ENCODE results near the gene GPR151. TPM values are rescaled to one million over a fixed set of nuclear protein-coding genes. Genes with fewer than 3 reads are reported as not detected.

The GPR151 gene
- total and polyA plus RNA-seq, 2 of the 4 experiments (the other 2 are of a cell fraction) = not detected

DNA sequence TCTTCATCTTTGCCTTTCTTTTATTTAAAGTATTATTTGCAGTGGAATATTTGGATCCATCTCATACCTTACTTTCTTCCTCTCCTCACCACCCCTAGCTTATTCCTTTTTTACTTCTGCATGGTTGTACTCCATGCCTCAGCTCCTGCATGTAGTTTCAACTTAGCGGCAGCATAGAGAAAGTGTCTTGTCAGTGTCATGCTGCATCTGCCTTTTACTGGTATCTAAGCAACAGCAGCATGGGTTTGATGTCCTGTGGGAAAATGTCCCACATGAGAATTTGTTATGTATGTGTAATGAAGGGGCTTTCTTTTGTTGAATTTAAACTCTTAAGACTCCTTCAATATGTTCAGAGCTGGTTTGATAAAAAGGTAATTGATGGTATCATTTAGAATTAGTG is 48.2 kb downstream of the GPR151 start:
- WGBS, 2 experiments (ENCODE audit: extremely low coverage in 2 of 2, insufficient read length in 1 of 2) = no CpG with 5 or more reads among the region's 1 CpG
- in situ Hi-C loops (cut with MboI; ENCODE audit: low sequenced_read_pairs) = loop anchor here (25.0 kb wide), 1 partner anchor 1945 kb away; no protein-coding TSS in a partner anchor

More for the DNA sequence above, 48.2 kb downstream of the GPR151 start:
- Histone ChIP-seq H2BK5ac (ENCODE audit: low read depth, low read length, poor library complexity, severe bottlenecking) (no peak overlapping the region), H2AFZ (replicated peaks; ENCODE audit: low read length, poor library complexity) (no peak overlapping the region), H3K9me1 (ENCODE audit: insufficient read depth, low read length) (peaks cover 3% of the 10 kb centered on the region; the same call in 1 of the 2 replicates), H2BK15ac (ENCODE audit: low read depth, low read length) (no peak overlapping the region), H2BK120ac (ENCODE audit: low read depth, low read length) (no peak overlapping the region), H3K9me3 (ENCODE audit: control insufficient read depth, insufficient read depth, low read length) (no peaks in the 10 kb centered on the region), H3K18ac (ENCODE audit: low read depth, low read length) (no peak overlapping the region), H3K27me3 (ENCODE audit: control insufficient read depth, insufficient read depth, low read length) (no peaks in the 10 kb centered on the region), H3K79me1 (ENCODE audit: low read depth in 1 of 2, low read length in 2 of 2) (peaks cover 13 to 15% of the 10 kb centered on the region in 2 experiments), H4K8ac (ENCODE audit: low read depth in 2 of 2, low read length in 2 of 2) (no peak overlapping the region), H3K27ac (ENCODE audit: insufficient read depth, low read length) (no peak overlapping the region), H3K9ac (ENCODE audit: low read depth, low read length) (no peak overlapping the region), H3K4me2 (ENCODE audit: low read depth, low read length) (no peak overlapping the region), H4K20me1 (ENCODE audit: insufficient read depth, low read length) (0 out of 2 replicates have a peak, but pooled peaks cover 5% of the 10 kb centered on the region), H3K14ac (replicated peaks; ENCODE audit: low read depth, low read length) (no peak overlapping the region), H2AK5ac (ENCODE audit: low read depth, low read length) (no peak overlapping the region), H3K23ac (ENCODE audit: low read depth, low read length) (no peak overlapping the region), H2AK9ac (replicated peaks; ENCODE audit: low read depth, low read length, poor library complexity) (no peak overlapping the region), H3K4me1 (ENCODE audit: control insufficient read depth, insufficient read depth, low read length) (no peaks in the 10 kb centered on the region), H4K5ac (ENCODE audit: low read depth, low read length) (no peak overlapping the region), H3K36me3 (ENCODE audit: control insufficient read depth, insufficient read depth, low read length) (peaks cover 31% of the 10 kb centered on the region), H3K4me3 (ENCODE audit: insufficient read depth, low read depth, low read length) (no peak overlapping the region), H2BK20ac (ENCODE audit: low read depth, low read length) (no peak overlapping the region), H3K4ac (ENCODE audit: low read depth, low read length) (no peak overlapping the region), H4K91ac (ENCODE audit: insufficient read depth, low read depth, low read length) (no peak overlapping the region), H3K56ac (ENCODE audit: extremely low read depth, insufficient read depth, low read length) (no peak overlapping the region)
- POLR2A ChIA-PET (ENCODE audit: unreplicated experiment) = no interaction called here
- BruUV-seq (replicated peaks) = no TSS peak
- intact Hi-C loops (cut with micrococcal nuclease) = no loop called here
- no peak for DNase-seq
- TF ChIP-seq SMC3 (IDR thresholded peaks at IDR 0.05; ENCODE audit: low read depth, low read length) (no peak), POLR2A (IDR thresholded peaks at IDR 0.05; ENCODE audit: low read depth, low read length) (no peak), RCOR1 (IDR thresholded peaks at IDR 0.05; ENCODE audit: insufficient replicate concordance, low read length) (no peak), RFX5 (IDR thresholded peaks at IDR 0.05; ENCODE audit: low read depth, low read length) (no peak), NFE2L2 (IDR thresholded peaks at IDR 0.05; ENCODE audit: low read depth, low read length) (no peak), MAZ (IDR thresholded peaks at IDR 0.05; ENCODE audit: borderline replicate concordance, low read depth, low read length) (no peak), CEBPB (IDR thresholded peaks at IDR 0.05; ENCODE audit: low read depth, low read length) (no peak), RAD21 (IDR thresholded peaks at IDR 0.05; ENCODE audit: low read length) (no peak), MXI1 (IDR thresholded peaks at IDR 0.05; ENCODE audit: borderline replicate concordance, low read depth, low read length) (no peak), CHD1 (IDR thresholded peaks at IDR 0.05; ENCODE audit: low read depth, low read length) (no peak), FOS (IDR thresholded peaks at IDR 0.05; ENCODE audit: low read depth, low read length) (no peak), MAFK (IDR thresholded peaks at IDR 0.05; ENCODE audit: low read depth, low read length) (no peak), BHLHE40 (IDR thresholded peaks at IDR 0.05; ENCODE audit: low read depth, low read length) (no peak)
- TF ChIP-seq, protein P1, sequence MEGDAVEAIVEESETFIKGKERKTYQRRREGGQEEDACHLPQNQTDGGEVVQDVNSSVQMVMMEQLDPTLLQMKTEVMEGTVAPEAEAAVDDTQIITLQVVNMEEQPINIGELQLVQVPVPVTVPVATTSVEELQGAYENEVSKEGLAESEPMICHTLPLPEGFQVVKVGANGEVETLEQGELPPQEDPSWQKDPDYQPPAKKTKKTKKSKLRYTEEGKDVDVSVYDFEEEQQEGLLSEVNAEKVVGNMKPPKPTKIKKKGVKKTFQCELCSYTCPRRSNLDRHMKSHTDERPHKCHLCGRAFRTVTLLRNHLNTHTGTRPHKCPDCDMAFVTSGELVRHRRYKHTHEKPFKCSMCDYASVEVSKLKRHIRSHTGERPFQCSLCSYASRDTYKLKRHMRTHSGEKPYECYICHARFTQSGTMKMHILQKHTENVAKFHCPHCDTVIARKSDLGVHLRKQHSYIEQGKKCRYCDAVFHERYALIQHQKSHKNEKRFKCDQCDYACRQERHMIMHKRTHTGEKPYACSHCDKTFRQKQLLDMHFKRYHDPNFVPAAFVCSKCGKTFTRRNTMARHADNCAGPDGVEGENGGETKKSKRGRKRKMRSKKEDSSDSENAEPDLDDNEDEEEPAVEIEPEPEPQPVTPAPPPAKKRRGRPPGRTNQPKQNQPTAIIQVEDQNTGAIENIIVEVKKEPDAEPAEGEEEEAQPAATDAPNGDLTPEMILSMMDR (conservative IDR thresholded peaks at IDR 0.05; ENCODE audit: low read depth, low read length) = no peak
- ATAC-seq (ENCODE audit: low read depth) = no peak
- CTCF ChIA-PET = interaction anchor here (0.6 to 0.7 kb wide), 2 partner anchors 14 to 678 kb away, joined by 3 read pairs; no protein-coding TSS in a partner anchor
- dilution Hi-C loops (cut with HindIII; ENCODE audit: low sequenced_read_pairs, unreplicated experiment) = no loop called here
